ENCODE data around the gene C3. TPM values are rescaled to one million over a fixed set of nuclear protein-coding genes. Genes with fewer than 3 reads are reported as not detected.
"Not testable (repeated sequence)": the region's sequence is repeated elsewhere in the genome, so short reads cannot be mapped to it uniquely, and the experiment has no call there.

Gene C3
- polyA plus RNA-seq, 2 of the 4 experiments (the other 2 are of a cell fraction), result 45.4 to 70.9 TPM

- Histone ChIP-seq H3K4me2 (peak overlapping the region; percentile 8; the same call in 1 of the 3 replicates), H3K4me1 (peaks cover 42% of the 10 kb centered on the region), H3K27ac (peak overlapping the region in 1 of 2 experiments; percentile 43; a peak in 1 of 6 replicates)
- ATAC-seq; FAIRE-seq; H3K4me3 ChIP-seq; POLR2A ChIA-PET; DNase-seq (ENCODE audit: low read depth in 1 of 2, low spot score in 1 of 2); H3K9me3 ChIP-seq: not testable (repeated sequence)
- peak in 1 of 2 experiments; percentile 34; a peak in 1 of 4 replicates for TF ChIP-seq CEBPB (IDR thresholded peaks at IDR 0.05)
- WGBS (ENCODE audit: missing lambda C conversion rate), result 78% methylated on average over 10 of the region's 10 CpGs
- CTCF ChIA-PET, result interaction anchor here (0.7 to 1.7 kb wide), 2 partner anchors 10 to 115 kb away, joined by 3 to 5 read pairs; no protein-coding TSS in a partner anchor
Measured at GRCh38 chr19:6748543-6748942, 28.1 kb upstream of the C3 start.

- CTCF ChIA-PET, result interaction anchor here (6.3 kb wide), 1 partner anchor 117 kb away, joined by 36 read pairs; no protein-coding TSS in a partner anchor
- H3K4me3 ChIP-seq, result no peak overlapping the region
- WGBS (ENCODE audit: missing lambda C conversion rate), result 100% methylated on average over 3 of the region's 24 CpGs
- FAIRE-seq (no peak), DNase-seq (ENCODE audit: low read depth in 1 of 2, low spot score in 1 of 2) (no peak), ATAC-seq (no peak)
- TF ChIP-seq RNF2 (IDR thresholded peaks at IDR 0.05; ENCODE audit: borderline replicate concordance, low read depth), result no peak
- TF ChIP-seq ZNF302 (CRISPR knock-in tag; IDR thresholded peaks at IDR 0.05), result no peak
- no peak for TF ChIP-seq PHF8 (IDR thresholded peaks at IDR 0.05; ENCODE audit: borderline replicate concordance, low read depth)
- TF ChIP-seq JUN (IDR thresholded peaks at IDR 0.05), result no peak
- no peak for TF ChIP-seq RARB (CRISPR knock-in tag; IDR thresholded peaks at IDR 0.05)
- no peak for TF ChIP-seq FOXS1 (CRISPR knock-in tag; IDR thresholded peaks at IDR 0.05)
- no peak for TF ChIP-seq RFX5 (IDR thresholded peaks at IDR 0.05)
- no peak for TF ChIP-seq RAD21 (conservative IDR thresholded peaks at IDR 0.05 in 1 of 2, IDR thresholded peaks at IDR 0.05 in 1 of 2)
- TF ChIP-seq CEBPB (IDR thresholded peaks at IDR 0.05), result no peak
- no peak for TF ChIP-seq MYC (IDR thresholded peaks at IDR 0.05; ENCODE audit: borderline replicate concordance, low read length)
- TF ChIP-seq TFCP2L1 (CRISPR knock-in tag; IDR thresholded peaks at IDR 0.05), result no peak
- H3K9me3 ChIP-seq, result no peaks in the 10 kb centered on the region
- POLR2A ChIA-PET, result no interaction called here
- peak overlapping the region; percentile 67 for H3K4me2 ChIP-seq
- peak overlapping the region; percentile 92 to 99 for H3K27ac ChIP-seq
- peaks cover 66% of the 10 kb centered on the region for H3K4me1 ChIP-seq
Measured at GRCh38 chr19:6745965-6746364, 25.5 kb upstream of the C3 start.

- peak overlapping the region; percentile 67 for H3K4me2 ChIP-seq
- peak; percentile 79 for ATAC-seq
- no peak for FAIRE-seq
- 0% methylated on average over 8 of the region's 41 CpGs for WGBS (ENCODE audit: missing lambda C conversion rate)
- ChIA-PET CTCF (interaction anchor here (1.0 to 6.3 kb wide), 3 partner anchors 24 to 119 kb away, joined by 4 to 36 read pairs (median 4); no protein-coding TSS in a partner anchor), POLR2A (interaction anchor here (1.0 to 1.3 kb wide), 2 partner anchors 119 to 214 kb away, joined by 3 read pairs; partner anchors contain the start of gene TNFSF9)
- DNase-seq (ENCODE audit: low read depth in 1 of 2, low spot score in 1 of 2), result peak; percentile 86 to 88
- H3K9me3 ChIP-seq, result no peaks in the 10 kb centered on the region
- peaks cover 64% of the 10 kb centered on the region for H3K4me1 ChIP-seq
- H3K4me3 ChIP-seq, result peak overlapping the region; percentile 24; the same call in 1 of the 3 replicates
- H3K27ac ChIP-seq, result peak overlapping the region; percentile 92 to 99
- peak; percentile 66; the same call in 1 of the 2 replicates for TF ChIP-seq GATA3 (IDR thresholded peaks at IDR 0.05; ENCODE audit: borderline replicate concordance)
- TF ChIP-seq E2F6 (IDR thresholded peaks at IDR 0.05; ENCODE audit: borderline replicate concordance, low read depth), result peak; percentile 52; the same call in 1 of the 2 replicates
- no peak for TF ChIP-seq JUNB (IDR thresholded peaks at IDR 0.05)
- TF ChIP-seq MAFK (IDR thresholded peaks at IDR 0.05; ENCODE audit: partially characterized antibody), result no peak
- TF ChIP-seq TP53 (CRISPR knock-in tag; IDR thresholded peaks at IDR 0.05), result no peak
- TF ChIP-seq ATOH8 (CRISPR knock-in tag; IDR thresholded peaks at IDR 0.05; ENCODE audit: low read depth), result no peak
- no peak for TF ChIP-seq CTCF (IDR thresholded peaks at IDR 0.05)
- no peak for TF ChIP-seq ESRRA (IDR thresholded peaks at IDR 0.05; ENCODE audit: borderline replicate concordance, low read length)
- TF ChIP-seq NPAS2 (CRISPR knock-in tag; IDR thresholded peaks at IDR 0.05; ENCODE audit: borderline replicate concordance), result no peak
- no peak for TF ChIP-seq HOXA7 (CRISPR knock-in tag; IDR thresholded peaks at IDR 0.05)
- no peak for TF ChIP-seq HMGXB4 (CRISPR knock-in tag; IDR thresholded peaks at IDR 0.05; ENCODE audit: borderline replicate concordance)
- TF ChIP-seq PBX3 (IDR thresholded peaks at IDR 0.05), result no peak
Measured at GRCh38 chr19:6744381-6745301, 24.2 kb upstream of the C3 start.
